ENCODE measurements around the gene CISD2.
A peak's percentile ranks its signal among the peaks of the same experiment; 100 is the strongest.
"Not testable (repeated sequence)": the region's sequence is repeated elsewhere in the genome, so short reads cannot be mapped to it uniquely, and the experiment has no call there.

The CISD2 gene

GRCh38 chr4:102868781-102869568 is at the start of gene CISD2:
Gene CISD2, plus strand, starts transcription at chr4:102868992. Its CDS starts 93 bp downstream, at chr4:102869085.
- DNase-seq = peak; percentile 92

GRCh38 chr4:102819100-102819499 is 49.7 kb upstream of the CISD2 start:
- DNase-seq = not testable (repeated sequence)

- no peak for DNase-seq
Measured at GRCh38 chr4:102819588-102820365, 49.0 kb upstream of the CISD2 start.

GRCh38 chr4:102823464-102823863 is 45.3 kb upstream of the CISD2 start:
- DNase-seq = no peak

GRCh38 chr4:102823897-102824296 is 44.9 kb upstream of the CISD2 start:
- no peak for DNase-seq

GRCh38 chr4:102824398-102824797 is 44.4 kb upstream of the CISD2 start:
- no peak for DNase-seq

GRCh38 chr4:102825261-102826091 is 43.3 kb upstream of the CISD2 start:
- peak; percentile 46 for DNase-seq

- peak; percentile 81 for DNase-seq
Measured at GRCh38 chr4:102826105-102826889, 42.5 kb upstream of the CISD2 start.

- peak; percentile 96 for DNase-seq
Measured at GRCh38 chr4:102826890-102827673, 41.7 kb upstream of the CISD2 start, which contains the start of gene UBE2D3. Gene UBE2D3, minus strand, starts transcription at chr4:102827551. Its CDS starts 1,043 bp downstream, at chr4:102826508.

GRCh38 chr4:102827674-102828496 is 40.9 kb upstream of the CISD2 start:
- peak; percentile 98 for DNase-seq

GRCh38 chr4:102828497-102828808 is 40.3 kb upstream of the CISD2 start:
- no peak for DNase-seq

GRCh38 chr4:102829803-102830202 is 39.0 kb upstream of the CISD2 start:
- DNase-seq = no peak

GRCh38 chr4:102832105-102832504 is 36.7 kb upstream of the CISD2 start:
- DNase-seq = no peak

- DNase-seq = no peak
Measured at GRCh38 chr4:102832667-102833066, 36.1 kb upstream of the CISD2 start.

GRCh38 chr4:102836596-102836995 is 32.2 kb upstream of the CISD2 start:
- DNase-seq = no peak

GRCh38 chr4:102842367-102842766 is 26.4 kb upstream of the CISD2 start:
- no peak for DNase-seq

GRCh38 chr4:102843273-102843672 is 25.5 kb upstream of the CISD2 start:
- DNase-seq = no peak

GRCh38 chr4:102843938-102844337 is 24.9 kb upstream of the CISD2 start:
- no peak for DNase-seq

- no peak for DNase-seq
Measured at GRCh38 chr4:102847687-102848086, 21.1 kb upstream of the CISD2 start.

- DNase-seq = no peak
Measured at GRCh38 chr4:102849579-102850104, 19.1 kb upstream of the CISD2 start.
